Activated CD4-positive, alpha-beta T cell treated with anti-CD3 and anti-CD28 coated beads for 1 hour (primary cell): ENCODE results near the gene MAML1.
"Not testable (repeated sequence)": the region's sequence is repeated elsewhere in the genome, so short reads cannot be mapped to it uniquely, and the experiment has no call there.

Source experiments
- DNase-seq: peaks from one replicate; pipeline ENCODE4 v3.0.0-alpha.2; 2020

The MAML1 gene

GRCh38 chr5:179732918-179733771 lies 523 bp downstream of the MAML1 start:
- peak; percentile 14 for DNase-seq

- DNase-seq, result no peak
Observed at GRCh38 chr5:179733772-179734126, 1.1 kb downstream of the MAML1 start.

GRCh38 chr5:179734536-179735164 lies 2.0 kb downstream of the MAML1 start:
- no peak for DNase-seq

- DNase-seq, result no peak
Observed at GRCh38 chr5:179738742-179739141, 6.1 kb downstream of the MAML1 start.

- not testable (repeated sequence) for DNase-seq
Observed at GRCh38 chr5:179744106-179744505, 11.5 kb downstream of the MAML1 start.

GRCh38 chr5:179746872-179747271 lies 14.2 kb downstream of the MAML1 start:
- DNase-seq, result no peak

GRCh38 chr5:179747811-179748210 lies 15.2 kb downstream of the MAML1 start:
- DNase-seq, result no peak

GRCh38 chr5:179749857-179750508 lies 17.4 kb downstream of the MAML1 start:
- no peak for DNase-seq

GRCh38 chr5:179753971-179754370 lies 21.3 kb downstream of the MAML1 start:
- DNase-seq, result no peak

GRCh38 chr5:179755022-179755421 lies 22.4 kb downstream of the MAML1 start:
- no peak for DNase-seq

- DNase-seq, result no peak
Observed at GRCh38 chr5:179758955-179759354, 26.3 kb downstream of the MAML1 start.

- DNase-seq, result no peak
Observed at GRCh38 chr5:179759581-179760551, 27.2 kb downstream of the MAML1 start.

- DNase-seq, result no peak
Observed at GRCh38 chr5:179762079-179762780, 29.6 kb downstream of the MAML1 start.

GRCh38 chr5:179762781-179763176 lies 30.2 kb downstream of the MAML1 start:
- DNase-seq, result no peak

- DNase-seq, result peak; percentile 19
Observed at GRCh38 chr5:179763215-179763945, 30.8 kb downstream of the MAML1 start.

GRCh38 chr5:179764056-179764455 lies 31.4 kb downstream of the MAML1 start:
- DNase-seq, result no peak

- no peak for DNase-seq
Observed at GRCh38 chr5:179765400-179765799, 32.8 kb downstream of the MAML1 start.

GRCh38 chr5:179766021-179766725 lies 33.6 kb downstream of the MAML1 start:
- no peak for DNase-seq

- no peak for DNase-seq
Observed at GRCh38 chr5:179766726-179767455, 34.3 kb downstream of the MAML1 start.
